PFSK-1 (cell line): ENCODE measurements around the gene ATP13A4.

Experiments used
- FOXP2 ChIP-seq: optimal IDR thresholded peaks from 2 replicates; pipeline ENCODE3; 2011; ENCODE audit warnings: borderline replicate concordance, control low read depth, inconsistent platforms; ENCODE audit not compliant: insufficient read depth; ENCODE audit errors: extremely low read length, extremely low read depth
- POLR2AphosphoS5 ChIP-seq: IDR thresholded peaks from 2 replicates; pipeline ENCODE4 v1.6.1; 2012; ENCODE audit warnings: low read depth, mild to moderate bottlenecking, control low read depth, low read length, moderate library complexity
- REST ChIP-seq, 2 experiments: IDR thresholded peaks; 2 replicates each; pipeline versions ENCODE4 v1.6.1 to v1.8.0; 2011 to 2012; ENCODE audit warnings: low read depth in 2 of 2, low read length in 2 of 2, control low read depth in 1 of 2, inconsistent platforms in 1 of 2, mild to moderate bottlenecking in 1 of 2, moderate library complexity in 1 of 2; ENCODE audit not compliant: insufficient read depth in 1 of 2
- SIN3A ChIP-seq: IDR thresholded peaks from 2 replicates; pipeline ENCODE4 v1.6.1; 2012; ENCODE audit warnings: mild to moderate bottlenecking, low read length, moderate library complexity, borderline replicate concordance; ENCODE audit not compliant: insufficient read depth
- TAF1 ChIP-seq: IDR thresholded peaks from 2 replicates; pipeline ENCODE4 v1.6.1; 2012; ENCODE audit warnings: low read length, control low read depth, borderline replicate concordance; ENCODE audit not compliant: insufficient read depth

The ATP13A4 gene

GRCh38 chr3:193490580-193490979 is 64.1 kb downstream of the ATP13A4 start:
- TF ChIP-seq SIN3A (no peak), FOXP2 (no peak), TAF1 (no peak), POLR2AphosphoS5 (no peak), REST (IDR thresholded peaks at IDR 0.05; ENCODE audit: insufficient read depth in 1 of 2, low read depth in 2 of 2, low read length in 2 of 2) (no peak)

GRCh38 chr3:193489949-193490348 is 64.7 kb downstream of the ATP13A4 start:
- TF ChIP-seq REST (IDR thresholded peaks at IDR 0.05; ENCODE audit: insufficient read depth in 1 of 2, low read depth in 2 of 2, low read length in 2 of 2) = no peak

GRCh38 chr3:193488741-193489140 is 66.0 kb downstream of the ATP13A4 start:
- no peak for TF ChIP-seq TAF1
- TF ChIP-seq REST (IDR thresholded peaks at IDR 0.05; ENCODE audit: insufficient read depth in 1 of 2, low read depth in 2 of 2, low read length in 2 of 2) = no peak
- TF ChIP-seq POLR2AphosphoS5 = no peak
- TF ChIP-seq FOXP2 = no peak
- no peak for TF ChIP-seq SIN3A

- no peak for TF ChIP-seq TAF1
- TF ChIP-seq FOXP2 = no peak
- TF ChIP-seq SIN3A = no peak
- no peak for TF ChIP-seq REST (IDR thresholded peaks at IDR 0.05; ENCODE audit: insufficient read depth in 1 of 2, low read depth in 2 of 2, low read length in 2 of 2)
- TF ChIP-seq POLR2AphosphoS5 = no peak
Observed at GRCh38 chr3:193483988-193484539, 70.6 kb downstream of the ATP13A4 start.

- TF ChIP-seq TAF1 (no peak), POLR2AphosphoS5 (no peak), FOXP2 (no peak), SIN3A (no peak), REST (IDR thresholded peaks at IDR 0.05; ENCODE audit: insufficient read depth in 1 of 2, low read depth in 2 of 2, low read length in 2 of 2) (no peak)
Observed at GRCh38 chr3:193481436-193481835, 73.3 kb downstream of the ATP13A4 start.
